ENCODE data around the gene EEA1.
"Not testable (repeated sequence)": the region's sequence is repeated elsewhere in the genome, so short reads cannot be mapped to it uniquely, and the experiment has no call there.

Gene EEA1

DNA sequence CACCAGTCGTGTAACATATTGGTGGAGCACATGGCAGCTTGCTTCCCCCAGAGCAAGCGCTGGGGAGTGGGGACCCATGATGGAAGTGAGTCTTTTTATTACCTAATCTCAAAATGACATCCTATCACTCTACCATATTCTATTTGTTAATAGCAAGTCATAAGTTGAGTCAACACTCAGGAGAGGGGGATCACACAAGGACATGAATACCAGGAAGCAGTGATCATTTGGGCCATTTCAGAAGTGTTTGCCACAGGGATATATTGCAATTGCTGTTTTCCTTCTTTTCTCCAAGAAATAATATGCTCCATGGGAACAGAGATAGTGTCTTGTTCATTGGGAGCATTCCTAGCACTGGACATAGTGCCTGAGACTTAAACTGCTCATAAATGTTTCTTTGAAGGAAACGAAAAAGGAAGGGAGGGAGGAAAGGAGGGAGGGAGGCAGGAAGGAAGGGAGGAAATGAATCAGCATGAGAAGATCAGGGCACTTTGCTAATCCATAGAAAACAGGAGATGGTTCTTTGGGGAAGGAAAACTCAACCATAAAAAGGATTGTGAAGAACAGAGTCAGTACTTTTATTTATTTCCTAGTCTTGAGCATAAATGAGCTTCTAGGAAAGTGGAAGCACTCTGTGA, 39.2 kb upstream of the EEA1 start:
- TF ChIP-seq, protein P1, sequence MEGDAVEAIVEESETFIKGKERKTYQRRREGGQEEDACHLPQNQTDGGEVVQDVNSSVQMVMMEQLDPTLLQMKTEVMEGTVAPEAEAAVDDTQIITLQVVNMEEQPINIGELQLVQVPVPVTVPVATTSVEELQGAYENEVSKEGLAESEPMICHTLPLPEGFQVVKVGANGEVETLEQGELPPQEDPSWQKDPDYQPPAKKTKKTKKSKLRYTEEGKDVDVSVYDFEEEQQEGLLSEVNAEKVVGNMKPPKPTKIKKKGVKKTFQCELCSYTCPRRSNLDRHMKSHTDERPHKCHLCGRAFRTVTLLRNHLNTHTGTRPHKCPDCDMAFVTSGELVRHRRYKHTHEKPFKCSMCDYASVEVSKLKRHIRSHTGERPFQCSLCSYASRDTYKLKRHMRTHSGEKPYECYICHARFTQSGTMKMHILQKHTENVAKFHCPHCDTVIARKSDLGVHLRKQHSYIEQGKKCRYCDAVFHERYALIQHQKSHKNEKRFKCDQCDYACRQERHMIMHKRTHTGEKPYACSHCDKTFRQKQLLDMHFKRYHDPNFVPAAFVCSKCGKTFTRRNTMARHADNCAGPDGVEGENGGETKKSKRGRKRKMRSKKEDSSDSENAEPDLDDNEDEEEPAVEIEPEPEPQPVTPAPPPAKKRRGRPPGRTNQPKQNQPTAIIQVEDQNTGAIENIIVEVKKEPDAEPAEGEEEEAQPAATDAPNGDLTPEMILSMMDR (IDR thresholded peaks at IDR 0.05; ENCODE audit: insufficient read depth, low read depth, low read length, missing control alignments) = no peak
- H3K4me3 ChIP-seq (ENCODE audit: low read length) = no peak overlapping the region
- peak; percentile 47 for DNase-seq (ENCODE audit: low read depth)

DNA sequence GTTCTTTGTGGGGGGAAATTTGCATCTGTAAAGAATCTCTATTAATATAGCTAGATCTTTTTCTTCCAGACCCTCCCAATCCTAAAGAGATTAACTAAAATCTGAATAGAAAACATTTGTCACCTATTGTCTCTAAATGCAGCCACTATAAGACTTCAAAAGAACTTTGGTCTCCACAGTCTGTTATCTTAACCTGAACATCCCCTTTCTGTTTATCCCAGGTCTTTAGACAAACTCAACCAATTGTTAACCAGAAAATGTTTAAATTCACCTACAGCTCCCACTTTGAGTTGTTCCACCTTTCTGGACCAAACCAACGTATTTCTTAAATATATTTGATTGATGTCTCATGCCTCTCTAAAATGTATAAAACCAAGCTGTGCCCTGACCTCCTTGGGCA, 35.3 kb upstream of the EEA1 start:
- H3K4me3 ChIP-seq (ENCODE audit: low read length); DNase-seq (ENCODE audit: low read depth): not testable (repeated sequence)

DNA sequence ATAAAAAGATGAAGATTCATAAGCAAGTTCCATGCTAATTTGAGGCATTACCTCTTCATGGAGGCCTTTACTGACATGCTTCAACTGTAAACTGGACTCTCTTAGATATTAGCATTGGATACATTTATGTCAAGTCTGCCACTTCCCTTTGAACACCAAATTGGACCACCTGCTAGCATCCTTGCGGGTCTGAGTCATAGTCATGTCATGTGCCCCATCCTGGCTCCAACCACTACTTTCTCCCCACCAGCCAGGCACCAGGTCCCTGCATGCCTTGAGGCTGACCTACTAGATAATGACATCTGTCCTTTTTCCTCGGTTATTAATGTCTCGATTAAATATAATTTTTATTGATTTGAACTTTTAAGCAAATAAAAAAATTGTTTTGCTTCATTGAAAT, 32.9 kb upstream of the EEA1 start:
- no peak for DNase-seq (ENCODE audit: low read depth)
- TF ChIP-seq, protein P1 (IDR thresholded peaks at IDR 0.05; ENCODE audit: insufficient read depth, low read depth, low read length, missing control alignments) = no peak

DNA sequence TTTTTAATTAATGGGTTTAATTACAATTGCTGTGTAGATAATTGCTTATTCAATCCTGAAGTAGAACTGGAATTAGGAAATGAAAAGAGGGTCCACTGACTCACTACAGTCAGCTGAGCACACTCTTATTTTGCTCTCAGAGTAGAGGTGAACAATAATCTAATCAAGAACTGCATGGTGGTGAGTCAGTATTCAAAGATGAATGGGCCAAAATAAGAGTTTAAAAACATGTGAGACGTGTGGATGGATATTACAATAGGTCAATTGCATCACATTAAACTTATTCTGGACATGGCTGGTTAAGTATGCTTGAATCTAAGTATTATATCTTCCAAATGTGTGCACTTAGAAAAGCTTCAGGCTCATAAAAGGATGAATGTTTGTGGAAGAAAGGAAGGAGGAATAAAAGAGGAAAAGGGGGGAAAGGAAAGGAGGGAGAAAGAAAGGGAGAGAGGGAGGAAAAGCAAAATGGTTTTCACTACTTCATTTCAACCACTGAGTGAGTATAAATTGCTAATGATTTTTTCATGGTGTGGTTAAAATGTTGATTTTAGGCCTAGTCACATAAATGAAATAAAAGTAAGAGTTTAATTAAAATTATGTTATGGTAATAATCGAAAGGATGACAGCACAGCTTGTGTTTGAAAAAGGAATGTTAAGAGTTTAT, 27.0 kb upstream of the EEA1 start:
- TF ChIP-seq, protein P1 (IDR thresholded peaks at IDR 0.05; ENCODE audit: insufficient read depth, low read depth, low read length, missing control alignments) = no peak
- DNase-seq (ENCODE audit: low read depth) = peak; percentile 90
- no peak overlapping the region for H3K4me3 ChIP-seq (ENCODE audit: low read length)

More for the DNA sequence above, 32.9 kb upstream of the EEA1 start:
- no peak overlapping the region for H3K4me3 ChIP-seq (ENCODE audit: low read length)

DNA sequence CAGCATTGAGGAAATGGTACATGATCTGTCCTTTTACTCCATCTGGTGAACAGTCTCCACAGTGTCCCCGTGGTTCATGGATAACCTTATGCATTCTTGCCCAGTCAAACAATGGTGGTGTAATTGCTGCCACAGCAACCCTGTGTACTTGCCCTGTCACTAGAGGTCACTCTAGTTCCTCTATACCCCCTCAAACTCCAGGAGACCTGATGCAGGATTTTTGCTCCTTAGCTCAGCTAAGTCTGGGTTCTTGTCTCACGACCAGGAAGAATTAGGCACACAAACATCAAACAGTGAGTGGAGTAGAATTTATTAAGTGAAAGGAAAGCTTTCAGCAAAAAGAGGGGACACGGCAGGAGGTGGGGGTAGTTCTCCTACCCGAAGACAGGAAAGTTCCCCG, 24.7 kb upstream of the EEA1 start:
- TF ChIP-seq, protein P1 (IDR thresholded peaks at IDR 0.05; ENCODE audit: insufficient read depth, low read depth, low read length, missing control alignments) = no peak
- DNase-seq (ENCODE audit: low read depth) = no peak
- no peak overlapping the region for H3K4me3 ChIP-seq (ENCODE audit: low read length)

DNA sequence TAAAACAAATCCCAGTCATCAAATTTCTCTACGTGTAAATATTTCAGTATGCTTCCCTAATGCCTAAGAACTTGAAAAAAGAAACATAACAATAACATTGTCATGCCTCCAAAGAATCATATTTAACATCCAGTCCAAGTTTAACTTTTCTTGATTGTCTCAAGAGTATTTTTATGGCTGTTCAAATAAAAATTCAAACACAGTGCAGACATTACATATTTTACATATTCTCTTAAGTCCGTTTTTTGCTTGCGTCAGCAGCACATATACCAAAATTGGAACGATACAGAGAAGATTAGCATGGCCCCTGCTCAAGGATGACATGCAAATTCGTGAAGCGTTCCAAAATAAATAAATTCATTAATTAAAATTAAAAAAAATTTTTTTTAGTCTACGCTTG, 23.3 kb upstream of the EEA1 start:
- no peak for DNase-seq (ENCODE audit: low read depth)
- TF ChIP-seq, protein P1 (IDR thresholded peaks at IDR 0.05; ENCODE audit: insufficient read depth, low read depth, low read length, missing control alignments) = no peak
- H3K4me3 ChIP-seq (ENCODE audit: low read length) = no peak overlapping the region

DNA sequence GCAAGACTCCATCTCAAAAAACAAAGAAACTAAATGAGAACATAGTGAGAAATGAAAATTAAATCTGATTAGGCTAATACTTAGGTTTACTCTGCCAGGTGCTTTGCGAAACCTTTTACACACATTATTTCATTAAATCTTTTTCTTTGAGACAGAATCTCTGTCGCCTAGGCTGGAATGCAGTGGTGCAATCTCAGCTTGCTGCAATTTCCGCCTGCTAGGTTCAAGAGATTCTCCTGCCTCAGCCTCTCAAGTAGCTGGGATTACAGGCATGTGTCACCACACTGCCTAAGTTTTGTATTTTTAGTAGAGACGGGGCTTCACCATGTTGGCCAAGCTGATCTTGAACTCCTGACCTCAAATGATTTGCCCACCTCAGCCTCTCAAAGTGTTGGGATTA, 21.9 kb upstream of the EEA1 start:
- H3K4me3 ChIP-seq (ENCODE audit: low read length) = no peak overlapping the region
- DNase-seq (ENCODE audit: low read depth) = no peak
- TF ChIP-seq, protein P1 (IDR thresholded peaks at IDR 0.05; ENCODE audit: insufficient read depth, low read depth, low read length, missing control alignments) = no peak

All from epithelial cell of esophagus (primary cell).